GM12875 (cell line): Measurements from ENCODE around the gene RPA1.

Experiments
- H3K4me3 ChIP-seq: one replicate; pipeline ENCODE4 v1.5.1; 2011; ENCODE audit warnings: low read depth, low read length, control low read depth
- CTCF ChIP-seq: IDR thresholded peaks from 2 replicates; pipeline ENCODE4 v1.5.1; 2011; ENCODE audit warnings: low read depth, mild to moderate bottlenecking, control low read depth, inconsistent platforms, low read length, moderate library complexity, borderline replicate concordance; ENCODE audit not compliant: insufficient read depth

The RPA1 gene

GRCh38 chr17:1940810-1941185, 111.0 kb downstream of the RPA1 start:
- TF ChIP-seq CTCF: no peak
- no peak overlapping the region for H3K4me3 ChIP-seq

- no peak for TF ChIP-seq CTCF
- H3K4me3 ChIP-seq: no peak overlapping the region
Measured at GRCh38 chr17:1941272-1942065, 111.7 kb downstream of the RPA1 start.

- H3K4me3 ChIP-seq: no peak overlapping the region
- no peak for TF ChIP-seq CTCF
Measured at GRCh38 chr17:1942066-1942365, 112.2 kb downstream of the RPA1 start.

GRCh38 chr17:1942666-1943435, 113.0 kb downstream of the RPA1 start:
- no peak for TF ChIP-seq CTCF
- no peak overlapping the region for H3K4me3 ChIP-seq

- TF ChIP-seq CTCF: no peak
- no peak overlapping the region for H3K4me3 ChIP-seq
Measured at GRCh38 chr17:1943436-1943831, 113.6 kb downstream of the RPA1 start.

- H3K4me3 ChIP-seq: no peak overlapping the region
- TF ChIP-seq CTCF: no peak
Measured at GRCh38 chr17:1945621-1946020, 115.8 kb downstream of the RPA1 start.
